GM12875 (cell line): Measurements from ENCODE around the gene EEPD1.
"Not testable (repeated sequence)": the region's sequence is repeated elsewhere in the genome, so short reads cannot be mapped to it uniquely, and the experiment has no call there.

Experiments used
- H3K4me3 ChIP-seq: one replicate; pipeline ENCODE4 v1.5.1; 2011; ENCODE audit warnings: low read depth, low read length, control low read depth
- CTCF ChIP-seq: IDR thresholded peaks from 2 replicates; pipeline ENCODE4 v1.5.1; 2011; ENCODE audit warnings: low read depth, mild to moderate bottlenecking, control low read depth, inconsistent platforms, low read length, moderate library complexity, borderline replicate concordance; ENCODE audit not compliant: insufficient read depth

Gene EEPD1

DNA sequence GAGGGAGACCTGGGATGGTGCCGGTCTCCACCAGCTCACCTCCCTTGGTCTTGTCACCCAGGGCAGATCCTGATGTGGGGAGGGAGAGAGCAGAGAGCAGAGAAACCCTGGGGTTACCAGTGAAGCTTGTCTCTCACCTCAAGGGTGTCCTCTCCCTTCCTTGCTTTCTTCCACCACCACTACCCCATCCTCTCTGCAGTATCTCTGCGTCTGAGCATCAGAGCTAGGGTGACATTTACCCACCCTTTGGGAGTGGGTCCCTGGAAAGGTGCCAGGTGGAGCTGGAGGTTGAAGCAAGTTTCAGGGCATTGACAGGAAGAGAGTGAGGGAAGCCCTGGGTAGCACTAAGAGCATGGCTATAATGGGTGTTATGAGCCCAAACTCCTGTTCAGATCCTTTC is 161.4 kb downstream of the EEPD1 start:
- no peak for TF ChIP-seq CTCF
- H3K4me3 ChIP-seq, result no peak overlapping the region

GRCh38 chr7:36315309-36315944 is 162.4 kb downstream of the EEPD1 start:
- no peak for TF ChIP-seq CTCF
- H3K4me3 ChIP-seq, result no peak overlapping the region

DNA sequence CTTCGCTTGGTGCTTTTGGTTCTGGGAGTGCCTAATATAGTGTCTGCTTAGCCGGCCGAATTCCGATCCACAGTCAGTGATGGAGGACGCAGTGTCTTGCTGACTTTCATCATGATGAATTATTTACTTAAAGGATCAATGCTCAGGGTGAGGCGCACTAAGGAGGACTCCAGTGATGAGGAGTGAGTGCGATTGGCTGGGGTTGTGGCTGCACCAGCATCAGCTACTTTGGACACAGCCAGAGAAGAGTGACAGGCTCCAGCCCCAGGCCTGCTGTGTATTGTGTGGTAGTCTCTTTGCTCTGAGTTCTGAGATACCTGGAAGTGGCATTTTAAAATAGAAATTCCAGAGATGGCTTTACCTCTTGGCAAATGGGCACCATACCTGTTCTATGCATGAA is 163.3 kb downstream of the EEPD1 start:
- no peak for TF ChIP-seq CTCF
- H3K4me3 ChIP-seq, result no peak overlapping the region

- no peak for TF ChIP-seq CTCF
- no peak overlapping the region for H3K4me3 ChIP-seq
Measured at GRCh38 chr7:36317276-36317675, 164.2 kb downstream of the EEPD1 start.

DNA sequence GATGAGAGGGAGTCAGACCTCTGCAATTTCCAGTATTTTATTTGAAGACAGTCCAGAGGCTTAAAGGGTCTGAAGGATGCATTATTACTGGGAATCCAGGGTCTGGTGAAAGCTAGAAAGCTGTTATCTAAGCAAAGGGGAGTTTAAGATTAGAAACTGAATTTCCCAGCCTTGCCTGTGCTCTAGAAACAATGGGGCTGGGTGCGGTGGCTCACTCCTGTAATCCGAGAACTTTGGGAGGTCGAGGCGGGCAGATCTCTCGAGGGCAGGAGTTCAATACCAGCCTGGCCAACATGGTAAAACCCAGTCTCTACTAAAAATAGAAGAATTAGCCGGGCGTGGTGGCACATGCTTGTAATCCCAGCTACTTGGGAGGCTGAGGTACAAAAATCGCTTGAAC is 165.1 kb downstream of the EEPD1 start:
- no peak for TF ChIP-seq CTCF
- no peak overlapping the region for H3K4me3 ChIP-seq

DNA sequence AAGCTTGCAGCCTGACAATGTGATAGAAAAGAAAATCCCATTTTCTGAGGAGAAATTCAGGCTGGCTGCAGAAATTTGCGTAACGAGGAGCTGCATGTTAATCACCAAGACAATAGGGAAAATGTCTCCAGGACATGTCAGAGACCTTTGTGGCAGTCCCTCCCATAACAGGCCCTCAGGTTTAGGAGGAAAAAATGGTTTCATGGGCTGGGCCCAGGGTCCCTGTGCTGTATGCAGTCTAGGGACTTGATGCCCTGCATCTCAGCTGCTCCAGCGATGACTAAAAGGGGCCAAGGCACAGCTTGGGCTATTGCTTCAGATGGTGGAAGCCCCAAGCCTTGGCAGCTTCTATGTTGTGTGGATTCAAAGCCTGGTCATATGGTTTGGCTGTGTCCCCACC is 168.2 kb downstream of the EEPD1 start:
- H3K4me3 ChIP-seq, result not testable (repeated sequence)

GRCh38 chr7:36336390-36336789 is 183.3 kb downstream of the EEPD1 start:
- no peak overlapping the region for H3K4me3 ChIP-seq
- TF ChIP-seq CTCF, result no peak

GRCh38 chr7:36338256-36338655 is 185.2 kb downstream of the EEPD1 start:
- no peak overlapping the region for H3K4me3 ChIP-seq
- no peak for TF ChIP-seq CTCF
